ENCODE data around the gene ZNF408.
"Not testable (repeated sequence)": the region's sequence is repeated elsewhere in the genome, so short reads cannot be mapped to it uniquely, and the experiment has no call there.

Gene ZNF408

GRCh38 chr11:46697723-46698122 lies 3.1 kb upstream of the ZNF408 start:
- TF ChIP-seq CTCF (IDR thresholded peaks at IDR 0.05; ENCODE audit: low read depth, low read length) = no peak
- DNase-seq (ENCODE audit: extremely low read depth, low read depth) = no peak

- no peak for TF ChIP-seq CTCF (IDR thresholded peaks at IDR 0.05; ENCODE audit: low read depth, low read length)
These were observed 2.2 kb upstream of the ZNF408 start for GRCh38 chr11:46698597-46698996.

GRCh38 chr11:46701078-46701654 lies 335 bp downstream of the ZNF408 start:
- DNase-seq (ENCODE audit: extremely low read depth, low read depth) = no peak

More at GRCh38 chr11:46698597-46698996, 2.2 kb upstream of the ZNF408 start:
- DNase-seq (ENCODE audit: extremely low read depth, low read depth) = no peak

GRCh38 chr11:46705070-46705688 lies 4.3 kb downstream of the ZNF408 start:
- TF ChIP-seq CTCF (IDR thresholded peaks at IDR 0.05; ENCODE audit: low read depth, low read length) = no peak
- DNase-seq (ENCODE audit: extremely low read depth, low read depth) = no peak

More at GRCh38 chr11:46701078-46701654, 335 bp downstream of the ZNF408 start:
- TF ChIP-seq CTCF (IDR thresholded peaks at IDR 0.05; ENCODE audit: low read depth, low read length) = no peak

- DNase-seq (ENCODE audit: extremely low read depth, low read depth) = no peak
- no peak for TF ChIP-seq CTCF (IDR thresholded peaks at IDR 0.05; ENCODE audit: low read depth, low read length)
These were observed 6.1 kb downstream of the ZNF408 start for GRCh38 chr11:46706886-46707285.

- DNase-seq (ENCODE audit: extremely low read depth, low read depth) = not testable (repeated sequence)
These were observed 8.5 kb downstream of the ZNF408 start for GRCh38 chr11:46709351-46709750.

DNA sequence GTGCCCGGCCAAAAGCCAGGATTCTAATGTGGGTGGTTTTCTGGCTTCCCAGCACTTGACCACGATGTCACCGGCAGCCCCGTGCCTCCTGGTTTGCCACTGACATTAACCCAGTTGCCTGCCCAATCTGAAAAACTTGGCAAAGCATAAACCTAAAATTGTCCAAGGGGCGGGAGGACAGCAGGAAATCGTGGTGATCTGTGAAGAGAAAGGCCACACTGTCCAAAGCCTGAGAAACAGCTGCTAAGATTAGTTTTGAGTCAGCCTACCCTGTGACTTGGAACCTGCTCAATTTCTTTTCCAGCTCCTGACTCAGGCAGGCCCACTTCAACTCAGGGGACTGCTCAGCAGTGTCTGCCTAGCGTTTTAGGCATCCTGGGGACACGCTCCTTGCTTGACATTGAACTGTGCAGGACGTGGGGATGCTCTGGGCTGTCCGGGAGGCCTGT lies 10.0 kb downstream of the ZNF408 start:
- TF ChIP-seq CTCF (IDR thresholded peaks at IDR 0.05; ENCODE audit: low read depth, low read length) = no peak
- peak; percentile 74 for DNase-seq (ENCODE audit: extremely low read depth, low read depth)

DNA sequence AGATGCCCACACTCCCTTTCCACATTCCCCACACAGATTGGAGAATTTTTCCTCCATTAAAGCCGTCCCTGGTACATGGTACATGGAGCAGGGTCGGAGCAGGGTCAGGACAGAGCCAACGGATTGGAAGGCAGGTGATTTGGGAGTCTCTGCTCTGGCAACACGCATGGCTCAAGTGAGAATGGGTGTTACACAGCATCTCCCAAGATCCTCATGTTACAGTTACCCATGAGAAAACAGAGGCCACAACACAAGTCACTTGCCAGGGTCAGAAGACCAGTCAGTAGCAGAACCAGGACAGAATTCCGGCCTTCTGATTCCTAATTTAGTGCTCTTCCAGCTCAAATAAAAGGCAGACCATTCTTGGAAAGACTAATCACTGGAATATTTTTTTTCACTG lies 10.5 kb downstream of the ZNF408 start:
- no peak for DNase-seq (ENCODE audit: extremely low read depth, low read depth)
- no peak for TF ChIP-seq CTCF (IDR thresholded peaks at IDR 0.05; ENCODE audit: low read depth, low read length)

All from AG09319 (cell line).